KMS-11 (cell line): ENCODE results near the gene ZBTB1.
"Not testable (repeated sequence)": the region's sequence is repeated elsewhere in the genome, so short reads cannot be mapped to it uniquely, and the experiment has no call there.

Experiments
- H2AFZ ChIP-seq: fragments of 200-600 bp; sonication (generic); 2 replicates; pipeline ENCODE4 v1.6.1; 2016; ENCODE audit warnings: antibody characterized with exemption, mixed run types, low read depth
- H3K27ac ChIP-seq: fragments of 200-600 bp; sonication (generic); 2 replicates; pipeline ENCODE4 v1.6.1; 2016; ENCODE audit warnings: mild to moderate bottlenecking, mixed run types
- H3K27me3 ChIP-seq: fragments of 200-600 bp; sonication (generic); 2 replicates; pipeline ENCODE4 v1.6.1; 2017; ENCODE audit warnings: mild to moderate bottlenecking, low read depth, mixed run types, moderate library complexity; ENCODE audit not compliant: insufficient read depth
- H3K36me3 ChIP-seq: fragments of 200-600 bp; sonication (generic); 2 replicates; pipeline ENCODE4 v1.6.1; 2017; ENCODE audit warnings: mild to moderate bottlenecking, mixed run types; ENCODE audit not compliant: insufficient read depth
- H3K4me1 ChIP-seq: fragments of 200-600 bp; sonication (generic); 2 replicates; pipeline ENCODE4 v1.6.1; 2016; ENCODE audit warnings: mild to moderate bottlenecking, low read depth, mixed run types; ENCODE audit not compliant: poor library complexity, severe bottlenecking
- H3K4me2 ChIP-seq: fragments of 200-600 bp; sonication (generic); 2 replicates; pipeline ENCODE4 v1.7.0; 2016; ENCODE audit warnings: mild to moderate bottlenecking, mixed run types
- H3K4me3 ChIP-seq: fragments of 200-600 bp; sonication (generic); IDR thresholded peaks from 2 replicates; pipeline ENCODE4 v1.6.1; 2017; ENCODE audit warnings: low read depth, low read length, mixed read lengths; ENCODE audit not compliant: insufficient read depth
- H3K79me2 ChIP-seq: fragments of 200-600 bp; sonication (generic); 2 replicates; pipeline ENCODE4 v1.6.1; 2016; ENCODE audit warnings: low read depth, mixed run types; ENCODE audit not compliant: insufficient read depth
- H3K9ac ChIP-seq: fragments of 200-600 bp; sonication (generic); 2 replicates; pipeline ENCODE4 v1.6.1; 2016; ENCODE audit warnings: mild to moderate bottlenecking, mixed run types
- H4K20me1 ChIP-seq: fragments of 200-600 bp; sonication (generic); 2 replicates; pipeline ENCODE4 v1.6.1; 2016; ENCODE audit warnings: mild to moderate bottlenecking, mixed run types; ENCODE audit not compliant: insufficient read depth
- TF ChIP-seq, protein P1 (sequence below): fragments of 200-600 bp; sonication (generic); conservative IDR thresholded peaks from 2 replicates; pipeline ENCODE4 v1.6.1; 2017; ENCODE audit warnings: low read depth, mild to moderate bottlenecking, antibody characterized with exemption, low read length, moderate library complexity, mixed read lengths

ZBTB1 gene

DNA sequence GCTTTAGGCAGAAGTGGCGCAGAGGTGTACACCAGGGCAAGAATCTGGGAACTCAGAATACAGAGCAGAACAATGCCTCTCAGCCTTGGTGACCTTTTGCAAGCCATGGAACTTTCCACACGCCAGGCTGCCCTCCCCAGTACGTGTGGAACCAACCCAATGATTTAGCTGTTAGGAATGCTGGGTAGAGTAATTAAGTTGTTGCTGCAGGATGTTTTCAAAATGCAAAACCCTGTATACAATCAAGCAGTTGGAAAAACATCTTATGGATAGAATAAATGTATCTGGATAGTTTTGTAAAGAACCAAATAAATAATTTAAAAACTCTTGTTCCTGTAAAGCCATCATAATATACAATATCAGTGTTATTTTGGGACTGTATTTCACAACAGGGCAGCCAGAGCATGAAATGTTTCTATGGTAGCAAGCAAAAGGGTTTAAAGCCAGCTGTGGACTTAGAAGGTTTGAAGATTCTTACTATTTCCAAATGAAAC, 64.6 kb downstream of the ZBTB1 start:
- Histone ChIP-seq H3K27me3 (no peaks in the 10 kb centered on the region), H3K9ac (no peak overlapping the region), H3K79me2 (no peaks in the 10 kb centered on the region), H3K36me3 (no peaks in the 10 kb centered on the region), H2AFZ (no peak overlapping the region), H3K4me1 (no peaks in the 10 kb centered on the region), H3K4me3 (no peak overlapping the region), H4K20me1 (no peaks in the 10 kb centered on the region), H3K4me2 (no peak overlapping the region), H3K27ac (no peak overlapping the region)
- TF ChIP-seq, protein P1, sequence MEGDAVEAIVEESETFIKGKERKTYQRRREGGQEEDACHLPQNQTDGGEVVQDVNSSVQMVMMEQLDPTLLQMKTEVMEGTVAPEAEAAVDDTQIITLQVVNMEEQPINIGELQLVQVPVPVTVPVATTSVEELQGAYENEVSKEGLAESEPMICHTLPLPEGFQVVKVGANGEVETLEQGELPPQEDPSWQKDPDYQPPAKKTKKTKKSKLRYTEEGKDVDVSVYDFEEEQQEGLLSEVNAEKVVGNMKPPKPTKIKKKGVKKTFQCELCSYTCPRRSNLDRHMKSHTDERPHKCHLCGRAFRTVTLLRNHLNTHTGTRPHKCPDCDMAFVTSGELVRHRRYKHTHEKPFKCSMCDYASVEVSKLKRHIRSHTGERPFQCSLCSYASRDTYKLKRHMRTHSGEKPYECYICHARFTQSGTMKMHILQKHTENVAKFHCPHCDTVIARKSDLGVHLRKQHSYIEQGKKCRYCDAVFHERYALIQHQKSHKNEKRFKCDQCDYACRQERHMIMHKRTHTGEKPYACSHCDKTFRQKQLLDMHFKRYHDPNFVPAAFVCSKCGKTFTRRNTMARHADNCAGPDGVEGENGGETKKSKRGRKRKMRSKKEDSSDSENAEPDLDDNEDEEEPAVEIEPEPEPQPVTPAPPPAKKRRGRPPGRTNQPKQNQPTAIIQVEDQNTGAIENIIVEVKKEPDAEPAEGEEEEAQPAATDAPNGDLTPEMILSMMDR: no peak

GRCh38 chr14:64569646-64570045, 65.1 kb downstream of the ZBTB1 start:
- not testable (repeated sequence) for H3K9ac ChIP-seq, H3K36me3 ChIP-seq, H3K4me2 ChIP-seq, H3K79me2 ChIP-seq, H4K20me1 ChIP-seq, H3K27ac ChIP-seq, H3K4me1 ChIP-seq, H2AFZ ChIP-seq, H3K27me3 ChIP-seq, H3K4me3 ChIP-seq

GRCh38 chr14:64572386-64573104, 68.0 kb downstream of the ZBTB1 start:
- TF ChIP-seq, protein P1: no peak
- no peaks in the 10 kb centered on the region for H3K4me1 ChIP-seq
- no peak overlapping the region for H3K27ac ChIP-seq
- H3K36me3 ChIP-seq: no peaks in the 10 kb centered on the region
- no peak overlapping the region for H2AFZ ChIP-seq
- no peak overlapping the region for H3K9ac ChIP-seq
- no peak overlapping the region for H3K4me3 ChIP-seq
- H3K4me2 ChIP-seq: no peak overlapping the region
- H4K20me1 ChIP-seq: no peaks in the 10 kb centered on the region
- H3K27me3 ChIP-seq: no peaks in the 10 kb centered on the region
- no peaks in the 10 kb centered on the region for H3K79me2 ChIP-seq

- Histone ChIP-seq H3K9ac (no peak overlapping the region), H3K27me3 (no peaks in the 10 kb centered on the region), H4K20me1 (no peaks in the 10 kb centered on the region), H3K4me2 (no peak overlapping the region), H3K27ac (no peak overlapping the region), H3K79me2 (no peaks in the 10 kb centered on the region), H2AFZ (no peak overlapping the region), H3K4me3 (no peak overlapping the region), H3K36me3 (no peaks in the 10 kb centered on the region), H3K4me1 (no peaks in the 10 kb centered on the region)
- TF ChIP-seq, protein P1: no peak
These were observed 68.5 kb downstream of the ZBTB1 start for GRCh38 chr14:64573109-64573508.
